ENCODE data around the gene ARFGEF3. TPM values are rescaled to one million over a fixed set of nuclear protein-coding genes. Genes with fewer than 3 reads are reported as not detected.

ARFGEF3 gene
- total RNA-seq, 1 donor from 2014 or later: 1.9 TPM

DNA sequence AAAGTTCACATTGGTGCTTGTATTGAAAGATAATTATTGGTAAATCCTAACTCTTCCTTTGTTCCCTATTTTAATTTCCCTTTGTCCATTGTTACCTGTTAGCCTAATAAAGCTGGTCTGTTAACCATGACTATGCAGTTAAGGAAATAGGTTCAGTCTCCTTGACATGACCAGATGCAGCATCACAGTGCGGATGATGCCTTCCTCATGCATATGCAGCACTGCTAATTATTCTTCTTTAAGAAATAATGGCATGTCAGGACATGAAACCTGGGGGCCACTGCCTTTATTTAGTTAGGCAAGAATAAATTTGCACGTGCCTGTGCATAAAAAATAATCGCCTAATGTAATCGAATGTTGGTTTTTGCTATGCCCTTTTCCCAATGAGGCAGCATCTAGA is 40.1 kb downstream of the ARFGEF3 start:
- H3K27ac Mint-ChIP-seq (ENCODE audit: unreplicated experiment): no peak overlapping the region
- H3K4me3 Mint-ChIP-seq (ENCODE audit: unreplicated experiment): no peak overlapping the region
- H3K27ac ChIP-seq (ENCODE audit: low read depth, low read length): no peak overlapping the region

DNA sequence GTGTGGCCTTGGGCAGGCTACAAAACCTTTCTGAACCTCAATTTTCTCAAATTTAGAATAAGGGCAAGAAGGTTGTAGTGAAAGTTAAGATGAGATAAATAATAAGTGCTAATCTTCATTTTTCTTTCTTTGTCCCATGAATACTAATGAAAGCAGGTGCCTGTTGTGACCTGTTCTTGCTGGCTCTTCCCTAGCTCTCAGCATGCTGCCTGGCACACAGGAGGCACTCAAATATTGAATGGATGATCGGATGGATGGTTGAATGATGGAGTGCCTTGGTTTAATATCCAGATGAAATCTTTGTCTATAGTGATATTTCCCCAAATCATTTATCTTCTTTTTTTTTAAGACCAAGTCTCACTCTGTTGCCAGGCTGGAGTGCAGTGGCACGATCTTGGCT is 41.6 kb downstream of the ARFGEF3 start:
- no peak overlapping the region for H3K4me3 ChIP-seq (ENCODE audit: insufficient read depth, low read depth, low read length)
- no peak overlapping the region for H3K4me2 ChIP-seq (ENCODE audit: low read length)
- H3K9ac ChIP-seq (ENCODE audit: low read length): no peak overlapping the region
- no peak for FAIRE-seq
- no peaks in the 10 kb centered on the region for H3K4me1 Mint-ChIP-seq (ENCODE audit: low read depth, unreplicated experiment)
- no peaks in the 10 kb centered on the region for H3K4me1 ChIP-seq (ENCODE audit: insufficient read depth, low read length)
- H3K9me3 ChIP-seq (ENCODE audit: insufficient read depth, low read depth, low read length): no peaks in the 10 kb centered on the region
- peaks cover 2% of the 10 kb centered on the region for H3K36me3 Mint-ChIP-seq (ENCODE audit: low read depth, unreplicated experiment)
- TF ChIP-seq, protein P1, sequence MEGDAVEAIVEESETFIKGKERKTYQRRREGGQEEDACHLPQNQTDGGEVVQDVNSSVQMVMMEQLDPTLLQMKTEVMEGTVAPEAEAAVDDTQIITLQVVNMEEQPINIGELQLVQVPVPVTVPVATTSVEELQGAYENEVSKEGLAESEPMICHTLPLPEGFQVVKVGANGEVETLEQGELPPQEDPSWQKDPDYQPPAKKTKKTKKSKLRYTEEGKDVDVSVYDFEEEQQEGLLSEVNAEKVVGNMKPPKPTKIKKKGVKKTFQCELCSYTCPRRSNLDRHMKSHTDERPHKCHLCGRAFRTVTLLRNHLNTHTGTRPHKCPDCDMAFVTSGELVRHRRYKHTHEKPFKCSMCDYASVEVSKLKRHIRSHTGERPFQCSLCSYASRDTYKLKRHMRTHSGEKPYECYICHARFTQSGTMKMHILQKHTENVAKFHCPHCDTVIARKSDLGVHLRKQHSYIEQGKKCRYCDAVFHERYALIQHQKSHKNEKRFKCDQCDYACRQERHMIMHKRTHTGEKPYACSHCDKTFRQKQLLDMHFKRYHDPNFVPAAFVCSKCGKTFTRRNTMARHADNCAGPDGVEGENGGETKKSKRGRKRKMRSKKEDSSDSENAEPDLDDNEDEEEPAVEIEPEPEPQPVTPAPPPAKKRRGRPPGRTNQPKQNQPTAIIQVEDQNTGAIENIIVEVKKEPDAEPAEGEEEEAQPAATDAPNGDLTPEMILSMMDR (IDR thresholded peaks at IDR 0.05; ENCODE audit: insufficient read depth, low read depth, low read length): no peak
- TF ChIP-seq EZH2 (IDR thresholded peaks at IDR 0.05; ENCODE audit: insufficient read depth, low read length): no peak
- no peak overlapping the region for H3K4me3 Mint-ChIP-seq (ENCODE audit: unreplicated experiment)
- H3K27me3 ChIP-seq (ENCODE audit: insufficient read depth, low read length): no peaks in the 10 kb centered on the region
- H3K79me2 ChIP-seq (ENCODE audit: insufficient read depth, low read length): no peaks in the 10 kb centered on the region
- H2AFZ ChIP-seq (ENCODE audit: low read depth, low read length): no peak overlapping the region
- no peaks in the 10 kb centered on the region for H4K20me1 ChIP-seq (ENCODE audit: insufficient read depth, low read length)
- H3K27ac ChIP-seq (ENCODE audit: low read depth, low read length): no peak overlapping the region
- peaks cover 3% of the 10 kb centered on the region for H3K9me3 Mint-ChIP-seq (ENCODE audit: unreplicated experiment)
- H3K27ac Mint-ChIP-seq (ENCODE audit: unreplicated experiment): no peak overlapping the region
- H3K36me3 ChIP-seq (ENCODE audit: insufficient read depth, low read length): no peaks in the 10 kb centered on the region
- DNase-seq (ENCODE audit: low read depth): no peak
- no peaks in the 10 kb centered on the region for H3K27me3 Mint-ChIP-seq (ENCODE audit: low read depth, unreplicated experiment)

More for the DNA sequence above, 40.1 kb downstream of the ARFGEF3 start:
- Histone ChIP-seq H3K4me2 (ENCODE audit: low read length) (no peak overlapping the region), H3K9ac (ENCODE audit: low read length) (no peak overlapping the region), H3K79me2 (ENCODE audit: insufficient read depth, low read length) (no peaks in the 10 kb centered on the region), H3K4me3 (ENCODE audit: insufficient read depth, low read depth, low read length) (no peak overlapping the region), H3K36me3 (ENCODE audit: insufficient read depth, low read length) (no peaks in the 10 kb centered on the region), H2AFZ (ENCODE audit: low read depth, low read length) (no peak overlapping the region), H4K20me1 (ENCODE audit: insufficient read depth, low read length) (no peaks in the 10 kb centered on the region), H3K27me3 (ENCODE audit: insufficient read depth, low read length) (no peaks in the 10 kb centered on the region), H3K4me1 (ENCODE audit: insufficient read depth, low read length) (no peaks in the 10 kb centered on the region), H3K9me3 (ENCODE audit: insufficient read depth, low read depth, low read length) (no peaks in the 10 kb centered on the region)
- no peak for TF ChIP-seq EZH2 (IDR thresholded peaks at IDR 0.05; ENCODE audit: insufficient read depth, low read length)
- TF ChIP-seq, protein P1 (IDR thresholded peaks at IDR 0.05; ENCODE audit: insufficient read depth, low read depth, low read length): no peak
- Mint-ChIP-seq H3K36me3 (ENCODE audit: low read depth, unreplicated experiment) (peaks cover 2% of the 10 kb centered on the region), H3K27me3 (ENCODE audit: low read depth, unreplicated experiment) (no peaks in the 10 kb centered on the region), H3K9me3 (ENCODE audit: unreplicated experiment) (peaks cover 3% of the 10 kb centered on the region), H3K4me1 (ENCODE audit: low read depth, unreplicated experiment) (no peaks in the 10 kb centered on the region)
- FAIRE-seq (no peak), DNase-seq (ENCODE audit: low read depth) (no peak)

DNA sequence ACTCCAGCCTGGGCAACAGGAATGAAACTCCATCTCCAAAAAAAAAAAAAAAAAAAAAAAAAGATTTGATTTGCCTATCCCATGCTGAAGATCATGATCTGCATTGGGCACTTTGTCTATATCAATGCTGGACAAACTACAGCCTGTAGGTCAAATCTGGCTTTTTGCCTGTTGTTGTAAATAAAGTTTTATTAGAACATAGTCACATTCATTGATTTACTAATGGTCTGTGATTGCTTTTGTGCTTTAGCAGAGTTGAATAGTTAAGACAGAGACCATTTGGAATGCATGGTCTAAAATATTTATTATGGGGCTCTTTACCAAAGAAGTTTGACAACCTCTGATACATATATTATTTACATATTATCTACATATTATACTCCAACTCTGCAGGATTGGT is 42.6 kb downstream of the ARFGEF3 start:
- DNase-seq (ENCODE audit: low read depth) (no peak), FAIRE-seq (no peak)
- no peaks in the 10 kb centered on the region for H3K9me3 ChIP-seq (ENCODE audit: insufficient read depth, low read depth, low read length)
- no peaks in the 10 kb centered on the region for H3K27me3 Mint-ChIP-seq (ENCODE audit: low read depth, unreplicated experiment)
- no peak overlapping the region for H3K27ac ChIP-seq (ENCODE audit: low read depth, low read length)
- H3K4me3 ChIP-seq (ENCODE audit: insufficient read depth, low read depth, low read length): no peak overlapping the region
- H3K36me3 Mint-ChIP-seq (ENCODE audit: low read depth, unreplicated experiment): peaks cover 2% of the 10 kb centered on the region
- H3K79me2 ChIP-seq (ENCODE audit: insufficient read depth, low read length): no peaks in the 10 kb centered on the region
- no peak overlapping the region for H3K4me2 ChIP-seq (ENCODE audit: low read length)
- no peaks in the 10 kb centered on the region for H3K27me3 ChIP-seq (ENCODE audit: insufficient read depth, low read length)
- H3K9ac ChIP-seq (ENCODE audit: low read length): no peak overlapping the region
- no peaks in the 10 kb centered on the region for H4K20me1 ChIP-seq (ENCODE audit: insufficient read depth, low read length)
- H2AFZ ChIP-seq (ENCODE audit: low read depth, low read length): no peak overlapping the region
- H3K4me1 ChIP-seq (ENCODE audit: insufficient read depth, low read length): no peaks in the 10 kb centered on the region
- H3K4me3 Mint-ChIP-seq (ENCODE audit: unreplicated experiment): no peak overlapping the region
- no peak overlapping the region for H3K27ac Mint-ChIP-seq (ENCODE audit: unreplicated experiment)
- H3K4me1 Mint-ChIP-seq (ENCODE audit: low read depth, unreplicated experiment): no peaks in the 10 kb centered on the region
- H3K9me3 Mint-ChIP-seq (ENCODE audit: unreplicated experiment): peaks cover 3% of the 10 kb centered on the region
- TF ChIP-seq EZH2 (IDR thresholded peaks at IDR 0.05; ENCODE audit: insufficient read depth, low read length): no peak
- TF ChIP-seq, protein P1 (IDR thresholded peaks at IDR 0.05; ENCODE audit: insufficient read depth, low read depth, low read length): no peak
- no peaks in the 10 kb centered on the region for H3K36me3 ChIP-seq (ENCODE audit: insufficient read depth, low read length)

All from astrocyte (in vitro differentiated cells and primary cell).